ENCODE measurements around the gene GAS5.
A peak's percentile ranks its signal among the peaks of the same experiment; 100 is the strongest.
"Not testable (repeated sequence)": the region's sequence is repeated elsewhere in the genome, so short reads cannot be mapped to it uniquely, and the experiment has no call there.

Gene GAS5

DNA sequence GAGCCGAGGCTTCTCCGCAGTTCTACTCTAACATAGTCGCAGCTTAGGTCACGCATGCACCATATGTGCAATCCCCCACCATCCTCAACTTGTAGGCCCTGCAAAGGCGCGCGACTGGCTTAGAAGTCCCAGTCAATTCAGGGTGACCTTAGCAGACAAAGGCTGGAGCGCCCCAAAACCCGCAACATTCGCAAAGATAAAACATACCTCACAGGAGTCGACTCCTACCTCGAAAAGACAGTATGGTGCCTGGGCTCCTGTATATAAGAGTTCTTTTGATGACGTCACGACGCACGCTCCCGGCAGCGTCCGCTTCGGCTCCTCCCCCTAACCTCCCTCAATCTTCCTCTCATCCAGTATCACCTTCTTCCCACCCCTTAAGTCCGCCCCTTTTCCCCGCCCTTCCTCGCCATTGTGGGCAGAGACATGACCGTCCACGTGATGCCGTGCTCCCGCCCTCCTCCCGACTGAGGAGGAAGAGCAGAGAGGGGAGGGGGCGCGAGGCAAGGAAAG, at the start of gene GAS5:
Gene GAS5 (minus strand): TSS at position 237 of the 513 bp plus-strand sequence.
- DNase-seq (ENCODE audit: low read depth in 2 of 2), result peak; percentile 99 to 100

DNA sequence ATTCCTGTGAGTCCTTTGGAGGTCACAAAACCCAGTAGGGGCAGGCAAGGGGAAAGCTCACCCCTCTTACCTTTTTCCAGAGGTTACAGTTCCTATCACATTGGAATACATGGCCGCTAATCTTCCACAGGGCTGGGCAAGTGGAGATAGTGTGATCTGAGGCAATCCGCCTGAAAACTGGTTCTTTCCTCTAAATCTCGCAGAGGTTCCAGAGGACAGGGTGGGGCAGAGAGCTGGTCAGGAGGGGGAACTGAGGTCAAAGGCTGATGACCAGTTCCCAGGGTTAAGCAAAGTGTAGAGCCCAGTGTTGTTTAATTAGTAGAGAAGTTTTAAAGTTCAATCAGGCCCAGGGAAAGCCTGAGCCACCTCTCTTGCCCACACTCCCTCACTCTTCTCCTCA, 49.4 kb upstream of the GAS5 start, which contains the start of gene SERPINC1:
Gene SERPINC1 (minus strand): TSS at position 179 of the 400 bp plus-strand sequence. CDS start 68 bp downstream, at position 111.
- DNase-seq (ENCODE audit: low read depth in 2 of 2), result no peak

DNA sequence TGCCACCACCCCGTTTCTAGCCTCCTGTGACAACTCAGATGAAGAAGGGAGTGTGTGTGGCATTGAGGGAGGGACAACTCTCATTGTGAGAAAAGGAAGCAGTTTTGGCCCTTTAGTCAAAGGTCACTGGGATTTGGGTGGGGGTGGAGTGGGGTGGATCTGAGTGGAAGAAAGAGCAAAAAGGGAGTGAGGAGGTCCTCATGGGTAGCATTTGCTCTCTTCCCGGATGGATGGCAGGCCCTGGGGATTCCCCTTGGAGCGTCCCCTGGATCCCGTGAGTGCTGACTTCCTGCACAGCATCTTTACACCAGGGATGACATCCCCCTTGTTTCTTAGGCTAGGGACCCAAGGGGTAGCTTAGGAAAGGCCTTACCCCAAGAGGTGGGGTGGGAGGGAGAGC, 48.9 kb upstream of the GAS5 start:
- no peak for DNase-seq (ENCODE audit: low read depth in 2 of 2)

DNA sequence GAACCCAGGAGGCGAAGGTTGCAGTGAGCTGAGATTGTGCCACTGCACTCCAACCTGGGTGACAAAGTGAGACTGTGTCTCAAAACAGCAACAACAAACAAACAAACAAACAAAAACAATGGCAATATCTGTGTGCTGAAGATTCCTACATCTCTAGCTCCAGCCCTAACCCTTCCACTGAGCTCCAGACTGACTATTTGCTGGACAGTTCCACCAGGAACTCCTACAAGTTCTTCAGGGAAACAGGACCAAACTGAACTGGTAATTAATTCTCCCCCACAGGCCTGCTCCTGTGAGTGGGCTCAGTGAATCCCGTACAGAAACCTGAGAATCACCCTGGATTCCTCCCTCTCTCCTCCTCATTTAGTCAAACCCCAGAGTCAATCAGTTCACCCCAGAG, 47.8 kb upstream of the GAS5 start:
- no peak for DNase-seq (ENCODE audit: low read depth in 2 of 2)

DNA sequence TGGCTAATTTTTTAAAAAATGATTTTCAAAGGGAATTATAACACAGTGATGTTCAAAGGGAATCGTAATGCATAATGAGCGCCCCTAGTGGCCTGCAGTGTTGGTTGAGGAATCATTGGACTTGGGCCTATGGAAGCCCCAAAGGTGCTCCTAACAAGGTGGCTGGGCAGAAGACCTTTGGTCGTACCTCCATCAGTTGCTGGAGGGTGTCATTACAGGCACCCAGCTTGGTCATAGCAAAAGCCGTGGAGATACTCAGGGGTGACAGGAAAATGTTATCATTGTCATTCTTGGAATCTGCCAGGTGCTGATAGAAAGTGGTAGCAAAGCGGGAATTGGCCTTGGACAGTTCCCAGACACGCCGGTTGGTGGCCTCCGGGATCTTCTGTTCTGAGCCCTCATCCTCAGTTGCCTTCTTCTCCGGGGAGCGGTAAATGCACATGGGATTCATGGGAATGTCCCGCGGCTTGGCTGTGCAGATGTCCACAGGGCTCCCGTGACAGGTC, 46.6 kb upstream of the GAS5 start:
- DNase-seq (ENCODE audit: low read depth in 2 of 2), result no peak

DNA sequence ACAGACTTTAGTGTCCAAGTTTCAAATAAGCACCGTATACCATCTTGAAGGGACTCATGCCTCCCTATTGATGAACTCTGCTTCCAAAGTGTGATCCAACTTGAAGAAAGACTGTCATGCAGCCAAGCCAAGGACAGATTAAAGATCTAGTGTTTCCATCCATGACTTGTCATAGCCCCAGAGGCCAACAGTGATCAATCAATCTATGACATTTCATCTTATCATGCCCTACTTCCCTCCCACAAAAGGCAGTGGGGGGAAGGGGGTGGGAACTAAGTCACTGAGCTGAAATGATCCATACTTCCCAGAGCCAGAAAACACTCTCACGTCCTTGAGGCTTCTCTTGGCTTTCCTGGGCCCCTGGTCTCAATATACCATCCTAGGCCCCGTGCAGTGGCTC, 45.3 kb upstream of the GAS5 start:
- DNase-seq (ENCODE audit: low read depth in 2 of 2), result no peak

DNA sequence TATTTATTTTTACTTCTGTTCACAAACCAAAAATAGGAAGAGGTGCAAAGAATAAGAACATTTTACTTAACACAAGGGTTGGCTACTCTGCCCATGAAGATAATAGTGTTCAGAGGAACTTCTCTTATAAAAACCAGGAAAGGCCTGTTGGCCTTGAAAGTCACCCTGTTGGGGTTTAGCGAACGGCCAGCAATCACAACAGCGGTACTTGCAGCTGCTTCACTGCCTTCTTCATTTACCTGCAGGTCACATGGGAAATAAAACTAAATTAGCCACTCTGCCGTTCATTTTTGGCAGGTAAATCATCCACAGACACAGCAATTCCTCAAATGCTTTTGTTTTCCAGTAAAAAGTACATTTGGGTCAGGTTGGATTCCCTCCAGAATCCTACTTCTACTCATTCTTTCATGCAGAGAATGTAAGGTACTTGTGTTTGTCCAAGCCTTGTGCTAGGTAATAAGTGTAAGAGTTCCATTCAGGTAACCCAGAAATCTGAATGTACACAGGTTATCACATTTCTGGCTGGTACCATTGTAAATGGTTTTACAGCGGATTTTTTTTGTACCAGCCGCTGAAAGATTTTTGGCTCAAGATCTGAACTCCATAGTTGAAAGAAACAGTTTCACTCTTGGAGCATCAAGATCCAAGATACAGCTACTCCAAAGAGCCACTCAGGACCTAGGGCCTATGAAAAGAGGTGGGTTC, 36.2 kb upstream of the GAS5 start:
- DNase-seq (ENCODE audit: low read depth in 2 of 2), result no peak

DNA sequence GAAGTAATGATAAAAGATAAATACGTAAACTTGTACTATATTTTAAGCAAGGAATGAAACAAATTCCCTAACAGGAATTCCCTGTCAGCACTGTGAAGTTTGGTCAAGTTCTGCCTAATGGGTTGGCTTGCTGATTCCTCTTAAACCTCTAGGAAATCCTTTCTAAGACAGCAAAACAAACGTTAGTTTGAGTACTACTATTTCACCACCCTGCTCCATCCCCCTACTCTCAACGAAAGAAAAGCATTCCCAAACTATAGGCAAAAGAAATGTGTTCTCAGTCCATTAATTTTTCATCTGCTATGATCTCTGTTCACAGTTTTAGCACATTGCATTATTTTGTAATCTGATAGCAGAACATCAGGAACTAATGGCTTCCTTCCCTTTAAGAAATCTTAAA, 33.2 kb upstream of the GAS5 start:
- DNase-seq (ENCODE audit: low read depth in 2 of 2), result no peak

DNA sequence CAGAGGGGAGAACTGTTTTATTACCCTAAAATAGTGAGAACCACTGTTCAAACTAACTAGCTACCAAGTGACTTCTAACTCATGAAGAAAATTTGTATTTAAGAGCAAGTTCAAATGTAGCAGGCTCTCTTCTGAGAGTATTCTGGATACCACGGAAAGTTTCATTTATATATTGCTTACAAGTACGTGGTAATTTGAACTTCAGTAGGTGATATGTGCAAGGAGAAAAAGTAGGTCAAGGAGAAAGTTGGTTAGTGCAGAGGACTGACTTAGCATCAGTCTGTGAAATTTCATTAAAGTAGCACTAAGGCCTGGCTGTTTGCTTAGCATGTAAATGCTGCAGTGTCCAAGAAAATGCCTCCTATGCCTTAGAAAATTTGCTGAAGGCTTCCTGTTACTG, 32.6 kb upstream of the GAS5 start:
- DNase-seq (ENCODE audit: low read depth in 2 of 2), result no peak

DNA sequence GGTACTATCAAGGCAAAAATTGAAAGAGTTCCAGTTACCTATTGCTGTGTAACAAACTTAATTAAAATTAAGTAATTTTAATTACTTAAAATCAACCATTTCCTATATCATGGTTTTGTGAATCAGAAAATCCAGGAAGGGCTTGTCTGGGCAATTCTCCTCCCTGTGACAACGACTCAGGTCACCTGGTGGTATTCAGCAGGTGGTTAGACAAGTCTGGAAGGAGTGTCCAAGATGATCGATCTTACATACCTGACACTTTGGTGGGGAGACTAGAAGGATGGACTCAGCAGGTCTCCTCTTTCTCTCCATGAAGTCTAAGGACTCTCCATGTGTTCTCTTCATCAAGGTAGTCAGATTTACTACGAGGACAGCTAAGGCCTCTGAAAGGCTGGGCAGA, 26.4 kb upstream of the GAS5 start:
- no peak for DNase-seq (ENCODE audit: low read depth in 2 of 2)

DNA sequence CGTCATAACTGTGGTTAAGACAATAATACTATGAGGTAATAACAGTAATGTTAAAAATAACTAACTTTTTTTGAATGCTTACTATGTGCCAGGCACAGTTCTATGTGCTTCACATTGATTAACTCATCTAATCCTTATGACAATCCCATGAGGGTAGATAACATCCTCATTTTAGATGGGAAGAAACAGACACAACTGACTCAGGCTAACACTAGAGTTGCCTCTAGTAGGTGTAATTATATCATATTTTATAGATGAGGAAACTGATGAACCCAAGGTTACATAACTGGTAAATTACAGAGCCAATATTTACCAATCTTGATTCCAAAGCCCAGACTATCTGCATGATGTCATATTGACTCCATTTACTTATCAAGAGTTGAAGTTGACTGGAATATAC, 25.8 kb upstream of the GAS5 start:
- DNase-seq (ENCODE audit: low read depth in 2 of 2), result no peak

DNA sequence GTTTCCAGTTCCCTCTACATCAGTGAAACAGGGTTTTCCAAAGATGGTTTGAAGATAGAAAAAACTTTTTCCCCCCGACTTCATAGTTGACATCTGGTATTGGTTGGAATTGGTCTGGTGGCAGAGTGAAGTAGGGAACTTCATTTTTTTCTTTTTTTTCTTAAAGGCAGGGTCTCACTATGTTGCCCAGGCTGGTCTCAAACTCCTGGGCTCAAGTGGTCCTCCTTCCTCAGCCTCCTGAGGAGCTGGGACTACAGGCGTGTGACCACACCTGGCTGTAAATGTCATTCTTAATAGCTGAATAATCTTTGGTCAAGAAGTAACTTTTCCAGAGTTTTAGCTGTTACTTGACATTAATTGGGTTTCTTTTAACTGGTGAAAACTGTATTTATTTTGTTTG, 22.1 kb upstream of the GAS5 start:
- no peak for DNase-seq (ENCODE audit: low read depth in 2 of 2)

DNA sequence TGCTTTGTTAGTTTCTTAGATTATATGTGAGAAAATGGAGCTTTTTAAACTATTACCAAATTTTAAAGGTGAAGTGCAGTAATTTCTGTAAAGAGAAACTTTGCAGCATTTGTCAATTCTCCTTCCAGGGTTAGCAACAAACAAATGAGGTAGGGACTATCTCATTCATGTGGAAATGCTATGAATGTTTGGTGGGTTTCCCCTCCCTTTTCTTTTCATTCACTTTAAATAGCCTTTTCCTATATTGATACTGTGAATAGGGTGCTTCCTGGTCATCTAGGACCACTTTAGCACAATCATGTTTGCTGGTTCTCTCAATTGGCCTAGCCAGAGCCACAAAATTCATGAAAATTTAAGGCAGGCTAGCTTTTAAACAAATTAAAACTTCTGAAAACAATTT, 21.0 kb upstream of the GAS5 start:
- no peak for DNase-seq (ENCODE audit: low read depth in 2 of 2)

DNA sequence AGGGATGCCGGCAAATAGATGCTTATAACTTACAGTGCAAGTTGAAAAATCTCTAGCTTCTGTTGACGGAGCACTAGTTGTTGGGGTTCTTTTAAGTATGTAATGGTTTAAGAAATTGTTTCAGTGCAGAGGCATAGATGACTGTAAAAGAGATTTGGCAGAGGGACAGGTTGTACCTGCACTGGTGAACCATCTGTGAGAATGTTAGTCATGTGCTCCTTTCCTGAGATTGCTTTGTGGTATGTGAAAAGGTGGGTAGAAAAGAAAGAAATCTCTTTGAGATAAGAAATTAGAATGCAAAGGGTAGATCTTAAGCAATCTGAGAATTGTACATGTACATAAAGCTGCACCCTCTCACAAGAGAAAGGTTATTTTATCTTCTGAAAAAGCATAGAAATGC, 19.8 kb upstream of the GAS5 start:
- DNase-seq (ENCODE audit: low read depth in 2 of 2), result no peak

DNA sequence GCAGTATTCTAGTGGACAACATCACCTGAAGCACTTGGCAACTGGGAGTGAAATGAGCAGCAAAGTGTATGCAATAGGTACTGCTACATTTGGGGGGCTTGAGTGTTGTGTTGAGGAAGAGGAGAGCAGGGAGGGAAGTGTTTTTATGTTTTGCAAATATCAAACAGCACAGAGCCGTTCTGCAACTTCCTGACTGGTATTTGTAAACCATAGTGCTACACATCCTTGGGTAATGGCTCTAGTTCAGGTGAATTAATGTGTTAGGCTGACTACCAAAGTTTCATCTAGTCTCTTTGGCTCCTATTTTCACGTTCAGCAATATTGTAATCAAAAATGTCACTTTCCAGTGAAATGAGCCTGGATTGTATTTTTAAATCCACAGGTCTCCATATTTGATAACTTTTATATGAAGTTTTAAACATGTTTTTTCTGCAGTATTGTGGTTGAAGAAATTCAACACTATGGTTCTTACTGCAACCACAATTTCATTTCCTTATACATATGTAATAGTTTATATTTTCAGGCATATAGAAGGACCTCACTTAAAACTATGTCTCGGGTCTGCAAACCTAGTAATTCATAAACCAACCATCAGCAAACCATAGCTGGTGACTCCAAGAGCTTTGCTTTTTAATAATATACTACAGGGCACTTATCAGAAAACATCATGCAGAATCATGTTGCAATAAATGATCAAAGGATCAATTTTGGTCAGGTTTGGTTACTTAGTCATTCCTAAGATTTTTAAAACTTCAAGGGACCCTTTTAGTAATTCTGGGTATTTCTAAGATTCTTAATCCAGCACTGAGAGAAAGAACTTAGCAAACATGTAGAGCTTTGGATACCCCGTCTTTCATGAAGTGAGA, 19.2 kb upstream of the GAS5 start:
- DNase-seq (ENCODE audit: low read depth in 2 of 2), result no peak

DNA sequence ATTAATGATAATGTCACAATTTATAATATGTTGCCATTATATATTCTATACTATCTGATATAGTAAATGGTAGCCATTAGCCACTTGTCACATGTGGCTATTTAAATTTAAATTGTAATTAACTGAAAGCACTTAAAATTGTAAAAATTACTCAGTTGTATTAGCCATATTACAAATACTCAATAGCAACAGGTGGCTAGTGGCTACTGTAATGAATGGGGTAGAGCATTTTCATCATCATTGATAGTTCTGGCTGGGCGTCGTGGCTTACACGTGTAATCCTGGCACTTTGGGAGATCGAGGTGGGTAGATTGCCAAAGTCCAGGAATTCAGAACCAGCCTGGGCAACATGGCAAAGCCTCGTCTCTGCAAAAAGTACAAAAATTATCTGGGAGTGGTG, 16.9 kb upstream of the GAS5 start:
- no peak for DNase-seq (ENCODE audit: low read depth in 2 of 2)

DNA sequence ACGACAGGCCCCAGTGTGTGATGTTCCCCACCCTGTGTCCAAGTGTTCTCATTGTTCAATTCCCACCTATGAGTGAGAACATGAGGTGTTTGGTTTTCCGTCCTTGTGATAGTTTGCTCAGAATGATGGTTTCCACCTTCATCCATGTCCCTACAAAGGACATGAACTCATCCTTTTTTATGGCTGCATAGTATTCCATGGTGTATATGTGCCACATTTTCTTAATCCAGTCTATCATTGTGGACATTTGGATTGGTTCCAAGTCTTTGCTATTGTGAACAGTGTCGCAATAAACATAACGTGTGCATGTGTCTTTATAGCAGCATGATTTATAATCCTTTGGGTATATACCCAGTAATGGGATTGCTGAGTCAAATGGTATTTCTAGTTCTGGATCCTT, 13.3 kb upstream of the GAS5 start:
- DNase-seq (ENCODE audit: low read depth in 2 of 2), result not testable (repeated sequence)

DNA sequence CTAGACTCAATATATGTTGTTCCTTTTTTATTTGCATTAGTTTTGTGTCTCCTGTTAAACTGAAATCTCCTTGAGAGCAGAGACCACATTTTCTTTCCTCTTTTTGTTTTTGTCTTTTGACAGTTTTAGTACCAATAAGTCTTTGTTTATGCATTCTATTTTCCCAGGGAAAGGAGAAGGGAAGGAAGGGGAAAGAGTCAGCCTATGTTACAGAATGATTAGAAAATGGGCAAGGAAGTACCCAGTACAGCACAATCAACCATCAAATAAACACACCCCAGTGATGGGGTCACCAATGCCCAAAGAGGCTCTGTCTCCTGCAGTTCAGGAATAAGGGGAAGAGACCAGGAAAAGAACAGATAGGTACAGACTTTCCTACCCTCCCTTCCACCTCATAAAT, 10.5 kb upstream of the GAS5 start:
- DNase-seq (ENCODE audit: low read depth in 2 of 2), result no peak

DNA sequence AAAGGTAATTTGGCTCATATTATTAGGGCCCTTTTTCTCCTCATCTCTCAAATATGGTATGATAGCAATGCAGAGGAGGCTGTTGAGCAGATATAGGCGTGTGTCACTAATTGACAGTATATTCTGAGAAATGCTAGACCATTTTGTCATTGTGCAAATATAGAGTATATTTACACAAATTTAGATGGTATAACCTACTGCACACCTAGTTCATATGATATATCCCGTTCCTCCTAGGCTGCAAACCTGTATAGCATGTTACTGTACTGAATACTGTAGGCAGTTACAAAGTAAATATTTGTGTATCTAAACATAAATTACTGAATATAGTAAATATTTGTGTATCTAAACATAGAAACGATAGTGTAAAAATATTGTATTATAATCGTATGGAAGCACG, 8.9 kb upstream of the GAS5 start:
- no peak for DNase-seq (ENCODE audit: low read depth in 2 of 2)

DNA sequence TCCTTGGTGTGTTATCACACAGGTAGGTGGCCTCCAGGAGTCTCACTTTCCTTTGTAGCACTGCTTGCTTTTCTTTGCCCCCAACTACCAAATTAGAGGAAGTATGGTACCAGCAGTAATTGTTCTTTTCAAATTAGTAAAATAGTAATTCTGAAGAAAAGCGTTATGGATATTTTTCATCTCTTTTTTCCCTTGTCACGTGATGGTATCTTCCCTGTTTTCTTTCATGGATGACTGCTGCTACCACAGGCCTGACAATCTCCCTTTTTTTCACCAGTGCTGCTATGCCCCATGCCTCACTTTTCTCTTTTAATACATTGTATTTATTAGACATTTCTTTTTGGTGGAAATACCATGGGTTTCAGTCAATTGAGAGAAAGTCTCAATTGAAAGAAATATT, 3.7 kb upstream of the GAS5 start:
- no peak for DNase-seq (ENCODE audit: low read depth in 2 of 2)

DNA sequence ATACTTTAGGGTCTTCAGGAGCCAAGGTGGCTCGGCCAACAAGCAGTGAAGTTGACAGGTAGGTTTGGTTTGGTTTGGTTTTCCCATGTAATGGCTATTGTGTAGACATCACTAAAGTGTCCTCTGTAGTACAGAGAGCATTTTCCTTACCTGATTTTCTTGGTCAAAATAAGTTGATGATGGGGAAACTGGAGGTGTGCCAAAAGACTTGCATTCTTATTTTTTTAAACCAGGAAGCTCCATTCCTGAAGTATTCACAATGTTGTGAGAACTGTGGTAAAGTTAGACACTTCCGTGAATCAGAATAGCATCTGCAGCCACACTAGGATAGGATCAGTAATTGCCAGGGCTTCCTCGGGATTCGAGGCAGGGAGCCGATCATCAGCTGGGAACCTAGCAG, 3.3 kb upstream of the GAS5 start:
- no peak for DNase-seq (ENCODE audit: low read depth in 2 of 2)

DNA sequence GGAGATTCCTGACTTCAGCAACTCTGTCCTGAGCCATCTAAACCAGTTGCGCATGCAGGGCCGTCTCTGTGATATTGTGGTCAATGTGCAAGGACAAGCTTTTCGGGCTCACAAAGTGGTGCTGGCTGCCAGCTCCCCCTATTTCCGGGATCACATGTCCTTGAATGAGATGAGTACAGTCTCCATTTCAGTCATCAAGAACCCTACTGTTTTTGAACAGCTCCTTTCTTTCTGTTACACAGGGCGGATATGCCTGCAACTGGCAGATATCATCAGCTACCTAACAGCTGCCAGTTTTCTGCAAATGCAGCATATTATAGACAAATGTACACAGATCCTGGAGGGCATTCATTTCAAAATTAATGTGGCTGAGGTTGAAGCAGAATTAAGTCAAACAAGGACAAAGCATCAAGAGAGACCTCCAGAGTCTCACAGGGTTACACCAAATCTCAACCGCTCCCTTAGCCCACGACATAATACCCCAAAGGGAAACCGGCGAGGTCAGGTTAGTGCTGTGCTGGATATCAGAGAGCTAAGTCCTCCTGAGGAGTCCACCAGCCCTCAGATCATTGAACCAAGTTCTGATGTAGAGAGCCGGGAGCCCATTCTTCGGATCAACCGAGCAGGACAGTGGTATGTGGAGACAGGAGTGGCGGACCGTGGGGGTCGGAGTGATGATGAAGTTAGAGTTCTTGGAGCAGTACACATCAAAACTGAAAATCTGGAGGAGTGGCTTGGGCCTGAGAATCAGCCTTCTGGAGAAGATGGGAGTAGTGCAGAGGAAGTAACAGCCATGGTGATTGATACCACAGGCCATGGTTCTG, 2.7 kb upstream of the GAS5 start:
- DNase-seq (ENCODE audit: low read depth in 2 of 2), result no peak

All from fibroblast of skin of left quadriceps (primary cell).